GM18858 (cell line): ENCODE measurements around the gene FAM117A.

Experiments
- ATAC-seq: cut with Tn5 transposase; IDR thresholded peaks from one replicate; pipeline ENCODE4 v1.9.1; 2021; ENCODE audit not compliant: unreplicated experiment

Gene FAM117A

GRCh38 chr17:49763735-49764558 is at the start of gene FAM117A:
TSS of gene FAM117A (minus strand) at chr17:49764131. CDS start at chr17:49764087, 44 bp downstream.
- peak; percentile 95 for ATAC-seq

GRCh38 chr17:49809056-49809455 is 45.1 kb upstream of the FAM117A start:
- ATAC-seq, result no peak

- ATAC-seq, result no peak
Observed at GRCh38 chr17:49798738-49799137, 34.8 kb upstream of the FAM117A start.

GRCh38 chr17:49798182-49798581 is 34.3 kb upstream of the FAM117A start:
- ATAC-seq, result no peak

GRCh38 chr17:49795372-49795771 is 31.4 kb upstream of the FAM117A start:
- ATAC-seq, result no peak

- ATAC-seq, result no peak
Observed at GRCh38 chr17:49793309-49793708, 29.4 kb upstream of the FAM117A start.

GRCh38 chr17:49789243-49789578 is 25.3 kb upstream of the FAM117A start:
- no peak for ATAC-seq

- peak; percentile 79 for ATAC-seq
Observed at GRCh38 chr17:49788478-49789242, 24.7 kb upstream of the FAM117A start, which contains the start of gene KAT7. TSS of gene KAT7 (plus strand) at chr17:49788681. CDS start at chr17:49788835, 154 bp downstream.

GRCh38 chr17:49787884-49788477 is 24.1 kb upstream of the FAM117A start:
- no peak for ATAC-seq

GRCh38 chr17:49784636-49785035 is 20.7 kb upstream of the FAM117A start:
- ATAC-seq, result no peak

- no peak for ATAC-seq
Observed at GRCh38 chr17:49783791-49784190, 19.9 kb upstream of the FAM117A start.

- no peak for ATAC-seq
Observed at GRCh38 chr17:49783071-49783715, 19.3 kb upstream of the FAM117A start.

- no peak for ATAC-seq
Observed at GRCh38 chr17:49779739-49780231, 15.9 kb upstream of the FAM117A start.

- no peak for ATAC-seq
Observed at GRCh38 chr17:49779156-49779738, 15.3 kb upstream of the FAM117A start.

- ATAC-seq, result no peak
Observed at GRCh38 chr17:49777563-49777962, 13.6 kb upstream of the FAM117A start.

GRCh38 chr17:49776551-49777300 is 12.8 kb upstream of the FAM117A start:
- no peak for ATAC-seq

GRCh38 chr17:49775546-49776260 is 11.8 kb upstream of the FAM117A start:
- no peak for ATAC-seq

GRCh38 chr17:49766918-49767530 is 3.1 kb upstream of the FAM117A start:
- no peak for ATAC-seq
